RCC 7860 (cell line): Measurements from ENCODE around the gene LRRC37A2.
A peak's percentile ranks its signal among the peaks of the same experiment; 100 is the strongest.
"Not testable (repeated sequence)": the region's sequence is repeated elsewhere in the genome, so short reads cannot be mapped to it uniquely, and the experiment has no call there.

Source experiments
- DNase-seq: peaks from one replicate; pipeline ENCODE4 v3.0.0-alpha.2; 2015; ENCODE audit warnings: low spot score
- FAIRE-seq: peaks from 2 replicates; lab custom pipeline; 2012; peaks lifted over from hg19 to GRCh38; lab: Jason Lieb, UNC

LRRC37A2 gene

GRCh38 chr17:46512168-46512567 lies at the start of gene LRRC37A2:
Gene LRRC37A2, plus strand, starts transcription at chr17:46512468. Its CDS starts 245 bp downstream, at chr17:46512713.
- FAIRE-seq, DNase-seq: not testable (repeated sequence)

- not testable (repeated sequence) for FAIRE-seq, DNase-seq
Measured at GRCh38 chr17:46467618-46468017, 44.6 kb upstream of the LRRC37A2 start.

- not testable (repeated sequence) for DNase-seq, FAIRE-seq
Measured at GRCh38 chr17:46474489-46474888, 37.8 kb upstream of the LRRC37A2 start.

DNA sequence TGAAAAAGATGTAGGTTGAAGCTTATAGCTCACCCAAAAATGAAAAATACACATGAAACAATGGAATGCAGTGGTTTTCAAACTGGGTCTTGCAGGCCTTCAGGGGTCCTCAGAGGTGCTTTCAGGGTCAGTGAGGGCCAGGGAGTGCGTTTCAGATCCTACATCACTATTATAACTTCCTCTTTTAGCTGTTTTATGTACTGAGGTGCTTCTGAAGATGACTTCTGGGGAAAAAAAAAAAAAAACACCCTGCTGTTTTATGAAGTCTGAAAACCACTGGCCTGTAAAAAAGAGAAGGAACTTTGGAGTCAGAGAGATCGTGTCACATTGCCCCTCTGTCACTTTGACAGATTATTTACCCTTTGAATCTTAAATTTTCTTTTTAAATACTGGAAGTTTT lies 36.7 kb upstream of the LRRC37A2 start:
- not testable (repeated sequence) for FAIRE-seq

GRCh38 chr17:46478823-46479222 lies 33.4 kb upstream of the LRRC37A2 start:
- FAIRE-seq, DNase-seq: not testable (repeated sequence)

More for the DNA sequence above, 36.7 kb upstream of the LRRC37A2 start:
- DNase-seq: not testable (repeated sequence)

GRCh38 chr17:46481310-46481709 lies 31.0 kb upstream of the LRRC37A2 start:
- FAIRE-seq: not testable (repeated sequence)

GRCh38 chr17:46492021-46492420 lies 20.2 kb upstream of the LRRC37A2 start:
- FAIRE-seq, DNase-seq: not testable (repeated sequence)

More at GRCh38 chr17:46481310-46481709, 31.0 kb upstream of the LRRC37A2 start:
- not testable (repeated sequence) for DNase-seq

- not testable (repeated sequence) for DNase-seq, FAIRE-seq
Measured at GRCh38 chr17:46499437-46500139, 12.7 kb upstream of the LRRC37A2 start.

DNA sequence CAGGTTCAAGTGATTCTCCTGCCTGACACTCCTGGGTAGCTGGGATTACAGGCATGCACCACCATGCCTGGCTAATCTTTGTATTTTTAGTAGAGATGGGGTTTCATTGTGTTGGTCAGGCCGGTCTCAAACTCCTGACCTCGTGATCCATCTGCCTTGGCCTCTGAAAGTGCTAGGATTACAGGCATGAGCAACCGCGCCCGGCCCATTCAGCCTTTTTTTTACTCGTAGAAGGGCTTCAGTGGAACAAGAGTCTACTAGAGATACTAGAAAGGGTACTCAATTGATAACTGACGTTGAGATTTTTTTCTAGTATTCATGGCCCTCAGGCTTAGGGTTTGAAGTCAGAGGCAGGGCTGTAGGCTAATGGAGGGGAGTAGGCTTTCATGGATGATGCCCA lies 6.4 kb upstream of the LRRC37A2 start:
- not testable (repeated sequence) for FAIRE-seq

GRCh38 chr17:46534716-46535115 lies 22.4 kb downstream of the LRRC37A2 start:
- FAIRE-seq, DNase-seq: not testable (repeated sequence)

More for the DNA sequence above, 6.4 kb upstream of the LRRC37A2 start:
- not testable (repeated sequence) for DNase-seq

- DNase-seq, FAIRE-seq: not testable (repeated sequence)
Measured at GRCh38 chr17:46548607-46549006, 36.3 kb downstream of the LRRC37A2 start.

- FAIRE-seq, DNase-seq: not testable (repeated sequence)
Measured at GRCh38 chr17:46559155-46559554, 46.9 kb downstream of the LRRC37A2 start.

- not testable (repeated sequence) for FAIRE-seq, DNase-seq
Measured at GRCh38 chr17:46560048-46560447, 47.8 kb downstream of the LRRC37A2 start.

DNA sequence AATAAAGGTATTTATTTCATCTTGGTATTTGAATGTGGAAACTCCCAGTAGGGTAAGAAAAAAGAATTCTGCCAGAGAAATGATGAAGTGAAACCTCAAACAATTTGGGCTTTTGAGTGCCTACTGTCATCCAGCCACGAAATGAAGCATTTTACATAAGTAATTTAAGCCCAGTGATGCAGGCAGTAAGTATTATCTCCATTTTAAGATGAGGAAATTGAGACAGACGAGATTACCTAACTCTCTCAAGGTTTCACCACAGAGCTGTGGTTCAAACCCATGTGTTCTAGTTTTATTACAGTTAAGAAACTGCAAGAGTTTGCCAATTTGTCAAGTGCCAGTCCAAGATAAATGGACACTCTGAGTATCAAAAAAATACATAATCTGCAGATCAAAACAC lies 54.0 kb downstream of the LRRC37A2 start:
- FAIRE-seq, DNase-seq: not testable (repeated sequence)

DNA sequence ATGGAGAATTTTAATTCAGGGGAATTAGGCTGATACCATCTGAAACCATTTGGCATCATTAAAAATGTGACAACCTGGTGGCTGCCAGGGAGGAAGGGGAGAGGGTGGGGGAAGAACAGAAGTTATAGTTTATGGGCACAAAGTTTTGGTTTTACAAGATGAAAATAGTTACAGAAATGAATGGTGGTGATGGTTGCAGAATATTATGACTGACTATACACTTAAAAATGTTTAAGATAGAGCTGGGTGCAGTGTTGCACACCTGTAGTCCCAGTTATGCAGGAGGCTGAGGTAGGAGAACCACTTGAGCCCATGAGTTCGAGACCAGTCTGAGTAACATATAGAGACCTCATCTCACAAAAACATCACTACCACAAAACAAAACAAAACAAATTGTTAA lies 54.7 kb downstream of the LRRC37A2 start:
- not testable (repeated sequence) for DNase-seq, FAIRE-seq

- FAIRE-seq, DNase-seq: not testable (repeated sequence)
Measured at GRCh38 chr17:46571796-46572195, 59.5 kb downstream of the LRRC37A2 start.

DNA sequence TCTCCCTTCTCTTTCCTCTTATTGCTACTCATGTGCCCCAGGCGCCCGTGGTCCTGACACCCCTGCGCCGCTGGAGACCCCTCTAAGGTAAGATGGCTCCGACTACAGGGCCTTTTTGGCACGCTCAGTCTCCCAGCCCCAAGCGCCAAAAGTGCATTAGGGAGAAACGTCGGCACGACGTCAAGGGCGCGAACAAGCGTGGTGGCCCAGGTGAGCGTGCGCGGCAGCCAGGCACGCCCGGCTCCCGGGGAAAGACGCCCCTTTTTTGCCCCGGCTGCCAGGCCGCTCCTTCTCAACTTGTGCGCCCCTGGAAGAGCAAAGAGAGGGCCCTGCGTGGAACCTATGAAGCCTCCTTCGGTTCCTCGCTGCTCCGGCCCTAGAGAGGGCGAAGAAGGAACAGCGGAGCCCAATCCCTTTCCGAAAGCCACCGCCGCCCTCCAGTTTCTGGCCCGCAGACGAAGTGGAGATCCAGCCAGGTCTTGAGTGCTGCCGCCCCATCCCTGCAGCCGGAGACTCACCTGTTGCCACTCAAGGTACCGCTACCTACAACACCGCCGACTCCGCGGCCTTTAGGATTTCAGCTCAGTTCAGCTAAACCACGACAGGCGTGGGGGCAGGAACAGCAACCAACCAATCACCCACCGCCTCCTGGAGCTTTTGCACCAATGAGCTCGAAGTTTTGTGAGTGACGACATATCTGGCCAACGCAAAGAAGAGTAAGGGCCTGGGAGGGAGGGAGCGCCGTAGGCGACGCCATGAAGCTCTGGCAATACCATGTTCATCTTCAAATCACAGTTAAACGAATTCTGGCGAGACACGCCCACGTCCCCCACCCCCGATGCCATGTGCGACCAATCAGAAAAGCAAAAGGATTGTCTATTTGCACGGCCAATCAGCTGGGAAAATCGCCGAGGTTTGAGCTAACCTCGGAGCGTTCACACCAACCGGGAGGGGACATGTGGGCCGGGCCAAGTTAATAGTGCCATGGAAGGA lies 67.1 kb downstream of the LRRC37A2 start, which contains the start of gene ARL17A:
Gene ARL17A (minus strand): TSS at position 609 of the 993 bp plus-strand sequence. CDS start 3,369 bp downstream, outside the sequence.
- not testable (repeated sequence) for DNase-seq

GRCh38 chr17:46580082-46580481 lies 67.8 kb downstream of the LRRC37A2 start:
- not testable (repeated sequence) for DNase-seq, FAIRE-seq

More for the DNA sequence above, 67.1 kb downstream of the LRRC37A2 start, which contains the start of gene ARL17A:
- FAIRE-seq: peak; percentile 97

- not testable (repeated sequence) for DNase-seq, FAIRE-seq
Measured at GRCh38 chr17:46585444-46585843, 73.2 kb downstream of the LRRC37A2 start.
